ENCODE measurements around the gene CASP14.
"Not testable (repeated sequence)": the region's sequence is repeated elsewhere in the genome, so short reads cannot be mapped to it uniquely, and the experiment has no call there.

Gene CASP14, protein sequence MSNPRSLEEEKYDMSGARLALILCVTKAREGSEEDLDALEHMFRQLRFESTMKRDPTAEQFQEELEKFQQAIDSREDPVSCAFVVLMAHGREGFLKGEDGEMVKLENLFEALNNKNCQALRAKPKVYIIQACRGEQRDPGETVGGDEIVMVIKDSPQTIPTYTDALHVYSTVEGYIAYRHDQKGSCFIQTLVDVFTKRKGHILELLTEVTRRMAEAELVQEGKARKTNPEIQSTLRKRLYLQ

DNA sequence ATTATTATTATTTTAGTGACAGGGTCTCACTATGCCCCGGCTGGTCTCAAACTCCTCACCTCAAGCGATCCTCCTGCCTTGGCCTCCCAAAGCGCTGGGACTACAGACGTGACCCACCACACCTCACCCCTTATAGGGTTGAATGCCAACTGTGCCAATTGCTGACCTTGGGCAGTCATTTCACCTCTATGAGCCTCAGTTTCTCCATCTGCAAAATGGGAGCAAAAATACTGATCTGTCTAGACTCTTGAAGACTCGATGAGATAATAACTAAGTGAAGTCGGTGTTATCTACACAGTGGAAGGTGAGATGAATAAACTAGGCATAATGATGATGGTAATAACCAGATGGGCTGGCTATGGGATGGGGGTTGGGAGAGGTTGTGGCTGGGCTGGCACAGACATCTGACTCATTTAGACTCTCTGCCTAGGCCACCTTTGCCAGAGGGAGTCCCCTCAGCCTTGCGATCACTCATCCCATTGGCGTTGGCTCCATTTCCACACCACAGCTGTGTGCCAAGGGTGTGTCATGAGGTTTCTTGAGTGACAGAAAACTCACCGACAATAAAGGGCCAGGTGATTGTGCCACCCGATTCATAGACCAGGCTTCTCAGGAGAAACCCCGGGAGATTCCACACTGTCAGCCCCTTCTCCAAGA lies at the start of gene CASP14:
Gene CASP14 (plus strand): TSS at position 596 of the 657 bp plus-strand sequence. CDS start 2,772 bp downstream, outside the sequence.
- no peak for DNase-seq

GRCh38 chr19:15008308-15008707 lies 41.0 kb upstream of the CASP14 start:
- no peak for DNase-seq

DNA sequence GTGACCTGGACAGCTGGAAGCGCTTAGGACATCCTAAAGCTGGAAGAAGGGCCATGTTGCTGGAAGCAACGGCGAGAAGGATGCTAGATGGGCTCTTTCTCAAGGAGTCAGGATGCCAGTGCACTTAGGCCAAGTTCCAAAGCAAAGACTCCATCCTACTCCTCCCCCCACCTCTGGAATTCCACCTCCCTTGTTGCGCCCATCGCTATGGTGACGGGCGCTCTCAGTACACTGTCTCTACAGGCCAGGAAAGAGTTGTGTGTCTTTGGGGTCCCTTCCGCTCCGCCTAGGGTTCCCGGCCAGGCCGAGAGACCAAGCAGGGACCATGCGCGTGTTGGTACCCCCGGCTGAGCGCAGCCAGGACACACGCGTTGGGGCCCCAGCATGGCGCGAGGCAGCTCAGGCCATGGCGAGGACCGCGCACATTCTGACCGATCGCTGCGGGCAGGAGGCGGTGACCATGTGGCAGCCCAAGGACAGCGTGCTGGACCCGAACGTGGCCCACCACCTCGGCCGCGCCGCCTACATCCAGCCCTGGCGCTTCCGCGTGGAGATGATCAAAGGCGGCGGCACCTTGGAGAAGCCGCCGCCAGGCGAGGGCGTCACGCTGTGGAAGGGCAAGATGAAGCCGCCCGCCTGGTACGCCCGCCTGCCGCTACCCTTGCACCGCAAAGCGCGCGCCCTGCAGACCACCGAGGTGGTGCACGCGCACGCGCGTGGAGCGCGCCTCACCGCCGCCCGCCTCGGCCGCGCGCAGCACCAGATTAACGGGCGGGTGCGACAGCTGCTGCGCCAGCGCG lies 38.6 kb upstream of the CASP14 start:
- DNase-seq: no peak

GRCh38 chr19:15014579-15014978 lies 34.7 kb upstream of the CASP14 start:
- DNase-seq: no peak

- peak; percentile 37 for DNase-seq
Observed at GRCh38 chr19:15015946-15016542, 33.2 kb upstream of the CASP14 start.

DNA sequence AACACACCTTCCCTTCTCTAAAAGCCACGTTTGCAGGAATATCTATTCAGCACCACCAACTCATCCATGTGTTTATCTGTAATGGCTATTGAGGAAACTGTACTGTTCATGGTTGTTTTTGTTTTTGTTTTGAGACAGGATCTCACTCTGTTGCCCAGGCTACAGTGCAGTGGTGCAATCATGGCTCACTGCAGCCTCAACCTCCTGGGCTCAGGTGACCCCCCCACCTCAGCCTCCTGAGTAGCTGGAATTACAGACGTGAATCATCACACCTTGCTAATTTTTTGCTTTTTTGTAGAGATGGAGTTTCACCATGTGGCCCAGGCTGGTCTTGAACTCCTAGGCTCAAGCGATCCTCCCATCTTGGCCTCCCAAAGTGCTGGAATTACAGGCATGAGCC lies 30.4 kb upstream of the CASP14 start:
- not testable (repeated sequence) for DNase-seq

DNA sequence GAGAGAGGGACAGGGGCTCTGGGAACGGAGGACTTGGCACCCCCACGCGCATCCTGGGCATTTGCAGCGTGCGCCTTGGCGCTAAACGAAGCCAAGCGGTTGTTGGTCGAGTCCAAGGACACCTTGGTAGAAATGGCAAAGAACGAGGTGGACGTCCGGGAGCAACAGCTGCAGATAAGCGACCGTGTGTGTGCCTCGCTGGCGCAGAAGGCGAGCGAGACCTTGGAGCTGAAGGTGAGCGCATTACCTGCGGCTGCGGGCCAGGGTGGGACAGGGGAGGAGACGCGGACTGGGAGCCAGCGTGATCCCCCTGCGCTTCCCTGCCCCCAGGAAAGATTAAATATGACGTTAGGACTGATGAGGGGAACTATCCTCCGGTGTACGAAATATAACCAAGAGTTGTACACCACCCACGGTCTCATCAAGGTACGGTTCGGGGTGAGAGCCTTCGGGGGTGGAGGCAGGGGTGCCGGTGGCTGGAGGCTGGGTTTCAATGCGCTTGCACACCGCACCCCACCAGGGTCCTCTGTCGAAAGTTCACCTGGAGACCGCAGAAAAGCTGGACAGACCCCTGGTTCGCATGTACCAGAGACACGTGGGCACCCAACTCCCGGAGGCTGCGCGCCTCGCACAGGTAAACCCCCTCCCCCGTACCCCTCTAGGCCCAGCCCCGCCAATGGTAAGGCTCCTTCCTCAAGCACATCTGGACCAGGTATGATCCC lies 27.8 kb upstream of the CASP14 start:
- no peak for DNase-seq

DNA sequence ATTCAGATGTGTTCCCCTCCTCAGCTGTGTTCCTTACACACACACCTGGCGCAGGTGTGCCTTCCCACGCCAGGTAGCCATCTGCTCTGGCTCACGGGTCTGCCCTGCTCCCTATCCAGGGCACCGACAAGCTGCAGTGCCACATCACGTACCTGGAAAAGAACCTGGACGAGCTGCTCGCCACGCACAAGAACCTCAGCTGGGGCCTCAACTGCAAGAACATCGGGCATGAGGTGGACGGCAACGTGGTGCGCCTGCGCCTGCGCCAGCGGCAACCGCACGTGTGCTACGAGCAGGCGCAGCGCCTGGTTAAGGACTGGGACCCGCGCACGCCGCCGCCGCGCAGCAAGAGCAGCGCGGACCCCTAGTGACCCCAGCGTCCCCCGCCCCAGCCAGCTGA lies 26.5 kb upstream of the CASP14 start:
- DNase-seq: no peak

- no peak for DNase-seq
Observed at GRCh38 chr19:15025217-15025616, 24.1 kb upstream of the CASP14 start.

GRCh38 chr19:15028490-15028889 lies 20.8 kb upstream of the CASP14 start:
- DNase-seq: no peak

DNA sequence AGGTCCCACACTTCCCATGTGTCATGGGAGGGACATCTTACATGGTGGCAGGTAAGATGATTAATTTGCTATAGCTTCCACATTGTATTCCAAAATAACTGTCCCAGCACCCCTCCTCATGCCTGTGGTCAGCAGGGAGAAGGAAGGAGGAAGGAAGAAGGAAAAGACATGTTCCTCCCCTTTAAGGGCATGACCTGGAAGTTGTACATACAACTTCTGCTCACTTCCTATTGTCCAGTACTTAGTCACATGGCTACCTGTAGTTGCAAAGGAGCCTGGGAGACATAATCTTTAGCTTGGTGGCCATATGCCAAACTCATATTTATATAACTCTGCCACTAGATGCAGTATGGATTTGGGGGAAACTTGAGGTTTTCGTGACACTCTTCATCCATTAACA lies 17.6 kb upstream of the CASP14 start:
- no peak for DNase-seq

GRCh38 chr19:15035795-15036311 lies 13.4 kb upstream of the CASP14 start:
- no peak for DNase-seq

GRCh38 chr19:15037586-15037985 lies 11.7 kb upstream of the CASP14 start:
- DNase-seq: peak; percentile 62

- peak; percentile 84 for DNase-seq
Observed at GRCh38 chr19:15038294-15038693, 11.0 kb upstream of the CASP14 start.

- no peak for DNase-seq
Observed at GRCh38 chr19:15042003-15042402, 7.3 kb upstream of the CASP14 start.

DNA sequence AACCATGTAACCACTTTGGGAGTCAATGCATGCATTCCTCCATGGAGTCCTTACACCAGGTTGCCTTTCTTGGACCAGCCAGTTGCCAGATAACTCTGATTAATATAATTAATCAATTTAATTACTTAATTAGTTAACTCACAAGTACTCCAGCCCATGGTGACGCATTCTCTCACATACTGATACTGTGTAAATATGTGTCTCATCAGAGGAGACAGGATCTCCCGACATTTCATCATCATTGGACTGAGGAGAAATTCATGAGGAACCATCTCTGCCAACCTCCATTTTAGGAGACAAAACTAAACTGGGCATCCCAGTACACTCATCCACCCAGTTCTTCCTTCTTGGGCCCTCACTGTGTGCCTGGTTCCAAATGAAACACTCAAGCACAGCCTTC lies 6.5 kb upstream of the CASP14 start:
- DNase-seq: no peak

GRCh38 chr19:15045506-15045905 lies 3.8 kb upstream of the CASP14 start:
- no peak for DNase-seq

GRCh38 chr19:15047680-15048079 lies 1.6 kb upstream of the CASP14 start:
- no peak for DNase-seq

GRCh38 chr19:15048128-15048527 lies 1.2 kb upstream of the CASP14 start:
- DNase-seq: no peak

GRCh38 chr19:15050639-15051038 lies 1.4 kb downstream of the CASP14 start:
- DNase-seq: no peak

DNA sequence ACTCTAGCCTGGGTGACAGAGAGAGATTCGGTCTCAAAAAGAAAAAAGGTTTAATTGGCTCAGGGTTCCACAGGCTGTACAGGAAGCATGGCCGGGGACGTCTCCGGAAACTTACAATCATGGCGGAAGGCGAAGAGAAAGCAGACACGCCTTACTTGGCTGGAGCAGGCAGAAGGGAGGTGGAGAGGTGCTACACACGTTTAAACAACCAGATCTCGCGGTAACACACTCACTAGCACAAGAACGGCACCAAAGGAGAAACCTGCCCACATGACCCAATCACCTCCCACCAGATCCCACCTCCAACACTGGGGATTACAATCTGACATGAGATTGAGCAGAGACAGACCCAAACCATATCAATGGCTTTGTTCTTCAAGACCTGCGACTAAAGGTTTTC lies 12.8 kb downstream of the CASP14 start:
- no peak for DNase-seq

DNA sequence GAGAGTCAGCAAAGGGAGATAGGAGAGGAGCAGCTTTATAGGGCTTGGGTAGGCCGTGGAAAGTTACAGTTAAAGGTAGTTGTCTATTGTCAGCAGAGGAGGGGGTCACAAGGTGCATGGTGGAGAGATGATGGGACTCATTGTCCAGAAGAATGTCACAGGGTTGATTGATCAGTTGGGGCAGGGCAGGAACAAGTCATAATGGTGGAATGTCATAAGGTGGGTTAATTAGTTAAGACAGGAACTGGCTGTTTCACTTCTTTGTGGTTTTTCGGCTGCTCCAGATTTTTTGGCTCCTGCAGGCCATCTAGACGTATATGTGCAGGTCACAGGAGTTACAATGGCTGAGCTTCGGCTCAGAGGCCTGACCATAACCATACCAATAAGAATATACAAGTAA lies 21.1 kb downstream of the CASP14 start:
- not testable (repeated sequence) for DNase-seq

Data from femur (tissue), 1 donor.